Activated naive CD4-positive, alpha-beta T cell treated with anti-CD3 and anti-CD28 coated beads, Interleukin-2, amount 50 U/mL, for 24 hours (primary cell): ENCODE results near the gene CHAF1B.

ENCODE experiments used
- H3K27ac Mint-ChIP-seq: one replicate; pipeline ENCODE4 v1.8.0; 2021; ENCODE audit warnings: mild to moderate bottlenecking, mixed read lengths
- H3K27me3 Mint-ChIP-seq: one replicate; pipeline ENCODE4 v1.8.0; 2021; ENCODE audit warnings: mixed read lengths
- H3K36me3 Mint-ChIP-seq: one replicate; pipeline ENCODE4 v1.8.0; 2021; ENCODE audit warnings: mixed read lengths
- H3K4me1 Mint-ChIP-seq: one replicate; pipeline ENCODE4 v1.8.0; 2021; ENCODE audit warnings: mixed read lengths
- H3K4me3 Mint-ChIP-seq: one replicate; pipeline ENCODE4 v1.8.0; 2021; ENCODE audit warnings: mild to moderate bottlenecking, mixed read lengths
- H3K9me3 Mint-ChIP-seq: one replicate; pipeline ENCODE4 v1.8.0; 2021; ENCODE audit warnings: mixed read lengths

CHAF1B gene

DNA sequence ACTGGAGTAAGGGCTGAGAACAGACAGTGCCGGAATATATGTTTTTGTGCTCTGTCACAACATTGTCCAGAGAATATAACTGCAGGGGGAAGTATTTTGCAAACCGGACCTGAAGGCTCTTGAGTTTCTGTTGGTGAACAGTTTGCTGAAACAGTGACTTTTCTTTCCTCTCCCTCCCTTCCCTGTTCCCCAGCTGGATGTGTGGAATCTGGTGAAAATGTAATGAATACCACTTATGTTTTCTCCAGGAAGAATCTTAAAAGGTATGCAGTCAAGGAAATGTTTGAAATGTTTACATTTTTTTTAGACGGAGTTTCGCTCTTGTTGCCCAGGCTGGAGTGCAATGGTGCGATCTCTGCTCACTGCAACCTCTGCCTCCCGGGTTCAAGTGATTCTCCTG, 23.4 kb downstream of the CHAF1B start:
- H3K9me3 Mint-ChIP-seq, result no peaks in the 10 kb centered on the region
- H3K4me3 Mint-ChIP-seq, result no peak overlapping the region
- no peaks in the 10 kb centered on the region for H3K4me1 Mint-ChIP-seq
- no peak overlapping the region for H3K27ac Mint-ChIP-seq
- H3K36me3 Mint-ChIP-seq, result peaks cover 21% of the 10 kb centered on the region
- no peaks in the 10 kb centered on the region for H3K27me3 Mint-ChIP-seq

- H3K27ac Mint-ChIP-seq, result no peak overlapping the region
- peaks cover 24% of the 10 kb centered on the region for H3K36me3 Mint-ChIP-seq
- no peaks in the 10 kb centered on the region for H3K9me3 Mint-ChIP-seq
- no peaks in the 10 kb centered on the region for H3K4me1 Mint-ChIP-seq
- no peak overlapping the region for H3K4me3 Mint-ChIP-seq
- H3K27me3 Mint-ChIP-seq, result no peaks in the 10 kb centered on the region
These were observed 26.1 kb downstream of the CHAF1B start for GRCh38 chr21:36411301-36411700.

GRCh38 chr21:36412916-36413315, 27.7 kb downstream of the CHAF1B start:
- Mint-ChIP-seq H3K36me3 (peaks cover 22% of the 10 kb centered on the region), H3K4me1 (no peaks in the 10 kb centered on the region), H3K4me3 (no peak overlapping the region), H3K27me3 (no peaks in the 10 kb centered on the region), H3K9me3 (no peaks in the 10 kb centered on the region), H3K27ac (no peak overlapping the region)

- H3K4me1 Mint-ChIP-seq, result no peaks in the 10 kb centered on the region
- no peak overlapping the region for H3K27ac Mint-ChIP-seq
- peaks cover 17% of the 10 kb centered on the region for H3K36me3 Mint-ChIP-seq
- H3K9me3 Mint-ChIP-seq, result no peaks in the 10 kb centered on the region
- no peak overlapping the region for H3K4me3 Mint-ChIP-seq
- H3K27me3 Mint-ChIP-seq, result no peaks in the 10 kb centered on the region
These were observed 30.2 kb downstream of the CHAF1B start for GRCh38 chr21:36415375-36415774.

DNA sequence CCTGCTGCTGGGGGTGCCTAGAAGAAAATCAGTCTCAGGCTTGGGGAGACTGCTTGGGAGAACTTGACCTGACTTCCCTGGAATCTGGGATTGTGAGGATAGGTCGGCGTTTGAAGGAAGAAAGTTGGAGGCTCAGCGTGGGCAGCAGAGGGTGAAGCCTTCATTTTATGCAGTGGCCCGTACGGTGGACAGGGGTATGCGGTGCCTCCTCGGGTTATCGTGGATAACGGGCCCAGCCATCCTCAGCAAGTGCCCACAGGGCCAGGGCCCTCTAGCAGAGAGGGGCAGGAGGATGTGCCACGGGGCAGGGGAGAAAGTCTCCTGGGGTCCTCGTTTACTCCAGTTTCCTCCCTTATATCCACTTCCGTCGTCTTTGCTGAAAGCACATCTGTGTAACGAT, 34.0 kb downstream of the CHAF1B start:
- H3K27me3 Mint-ChIP-seq, result no peaks in the 10 kb centered on the region
- no peak overlapping the region for H3K4me3 Mint-ChIP-seq
- no peaks in the 10 kb centered on the region for H3K4me1 Mint-ChIP-seq
- H3K9me3 Mint-ChIP-seq, result no peaks in the 10 kb centered on the region
- H3K36me3 Mint-ChIP-seq, result peaks cover 8% of the 10 kb centered on the region
- H3K27ac Mint-ChIP-seq, result no peak overlapping the region

- Mint-ChIP-seq H3K9me3 (no peaks in the 10 kb centered on the region), H3K27ac (no peak overlapping the region), H3K4me1 (no peaks in the 10 kb centered on the region), H3K4me3 (no peak overlapping the region), H3K27me3 (no peaks in the 10 kb centered on the region), H3K36me3 (peaks cover 7% of the 10 kb centered on the region)
These were observed 34.8 kb downstream of the CHAF1B start for GRCh38 chr21:36419996-36420395.

DNA sequence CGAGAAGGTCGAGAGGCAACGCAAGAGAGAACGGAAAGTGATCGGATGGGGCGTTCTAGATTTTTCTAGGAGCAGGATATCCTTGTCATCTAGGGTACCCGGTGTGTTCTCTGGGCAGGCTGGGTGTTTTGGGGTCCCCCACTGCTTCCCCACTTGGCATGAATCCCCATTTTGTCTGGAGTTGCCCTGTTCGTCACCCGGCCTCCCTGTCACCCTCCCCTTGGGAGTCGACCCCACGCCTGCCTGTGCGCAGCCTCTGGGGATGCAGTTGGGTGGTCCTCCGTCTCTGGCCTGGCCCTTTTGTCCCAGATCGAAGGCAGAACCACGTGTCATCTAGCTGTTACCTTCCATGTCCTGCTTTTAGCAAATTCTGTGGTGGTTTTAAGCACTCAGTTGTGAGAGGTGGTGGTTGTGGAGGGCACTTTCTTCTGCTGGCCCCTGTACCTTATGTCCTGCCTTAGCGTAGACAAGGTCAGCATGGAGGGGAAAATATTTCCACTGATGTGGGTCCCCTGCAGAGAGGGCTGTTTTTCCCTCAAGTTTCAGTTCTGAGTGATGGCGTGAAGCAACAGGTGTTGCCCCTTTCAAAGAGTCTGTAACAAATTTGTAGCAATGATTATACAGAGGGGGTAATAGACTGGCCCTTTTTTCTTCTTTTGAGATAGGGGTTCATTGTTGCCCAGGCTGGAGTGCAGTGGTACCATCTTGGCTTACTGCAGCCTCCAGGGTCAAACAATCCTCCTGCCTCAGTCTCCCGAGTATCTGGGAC, 35.6 kb downstream of the CHAF1B start:
- no peaks in the 10 kb centered on the region for H3K4me1 Mint-ChIP-seq
- H3K4me3 Mint-ChIP-seq, result no peak overlapping the region

DNA sequence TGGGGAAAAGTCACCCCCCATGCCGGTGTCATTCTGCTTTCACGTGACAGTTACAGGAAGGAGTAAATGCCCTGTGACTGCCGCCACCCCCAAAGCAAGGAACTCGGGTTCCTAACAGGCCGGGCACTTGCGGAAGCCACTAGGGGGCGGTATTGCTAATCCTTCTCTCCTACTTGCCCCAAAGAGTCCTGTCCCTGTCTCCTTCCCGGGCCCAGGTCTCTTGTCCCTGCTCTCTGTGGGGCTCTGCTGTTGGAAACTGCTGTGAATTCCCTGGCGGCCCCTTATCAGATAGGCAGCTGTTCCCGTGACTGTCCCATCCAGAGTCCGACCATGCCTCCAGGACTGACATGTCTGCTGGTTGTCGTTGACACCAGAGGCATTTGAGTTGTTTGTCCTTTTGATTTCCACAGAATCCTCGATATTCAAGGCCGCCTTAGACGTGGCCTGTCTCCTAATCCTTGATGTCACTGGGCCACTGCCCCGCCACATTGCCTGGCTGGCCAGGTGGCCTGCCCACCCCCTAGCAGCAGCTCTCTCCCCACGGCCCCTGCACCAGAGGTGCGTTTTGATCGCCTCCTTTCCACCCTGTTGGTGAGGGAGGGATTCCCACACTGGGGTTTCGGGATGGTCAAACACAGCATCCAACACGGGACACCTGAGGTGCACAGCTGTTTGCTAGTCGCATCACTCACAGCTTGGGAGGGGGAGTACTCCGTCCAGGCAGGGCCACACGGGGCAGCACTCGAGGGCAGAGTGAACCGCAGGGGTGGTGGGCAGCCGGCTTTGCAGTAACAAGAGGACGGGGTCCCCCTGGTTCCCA, 37.3 kb downstream of the CHAF1B start:
- H3K4me3 Mint-ChIP-seq, result no peak overlapping the region

More for the DNA sequence above, 35.6 kb downstream of the CHAF1B start:
- Mint-ChIP-seq H3K27ac (peak overlapping the region; percentile 35), H3K36me3 (peaks cover 7% of the 10 kb centered on the region), H3K9me3 (no peaks in the 10 kb centered on the region), H3K27me3 (no peaks in the 10 kb centered on the region)

GRCh38 chr21:36423771-36424433, 38.7 kb downstream of the CHAF1B start:
- Mint-ChIP-seq H3K27ac (no peak overlapping the region), H3K9me3 (no peaks in the 10 kb centered on the region), H3K4me3 (no peak overlapping the region), H3K36me3 (peaks cover 2% of the 10 kb centered on the region), H3K27me3 (no peaks in the 10 kb centered on the region), H3K4me1 (no peaks in the 10 kb centered on the region)

More for the DNA sequence above, 37.3 kb downstream of the CHAF1B start:
- H3K27ac Mint-ChIP-seq, result no peak overlapping the region
- no peaks in the 10 kb centered on the region for H3K27me3 Mint-ChIP-seq
- H3K36me3 Mint-ChIP-seq, result peaks cover 2% of the 10 kb centered on the region
- no peaks in the 10 kb centered on the region for H3K4me1 Mint-ChIP-seq
- no peaks in the 10 kb centered on the region for H3K9me3 Mint-ChIP-seq

DNA sequence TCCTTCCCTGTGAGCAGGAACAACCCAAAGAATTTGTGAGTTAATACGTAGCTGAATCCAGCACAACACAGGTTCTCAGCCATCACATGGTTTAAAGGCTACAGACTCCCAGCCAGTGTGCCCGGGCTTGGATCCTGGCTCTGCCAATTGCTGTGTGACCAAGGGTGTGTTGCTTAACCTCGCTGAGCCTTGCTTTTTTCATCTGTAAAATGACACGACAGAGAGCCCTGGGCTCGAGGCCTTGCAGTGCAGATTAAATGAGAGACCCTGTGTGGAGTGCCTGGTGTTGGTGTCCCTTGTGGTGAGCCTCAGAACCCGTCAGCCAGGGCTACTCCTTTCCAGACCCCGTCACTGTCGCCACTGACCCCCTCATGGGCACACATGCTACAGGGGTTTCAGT, 39.4 kb downstream of the CHAF1B start:
- no peak overlapping the region for H3K27ac Mint-ChIP-seq
- peaks cover 2% of the 10 kb centered on the region for H3K36me3 Mint-ChIP-seq
- no peaks in the 10 kb centered on the region for H3K9me3 Mint-ChIP-seq
- no peaks in the 10 kb centered on the region for H3K4me1 Mint-ChIP-seq
- no peaks in the 10 kb centered on the region for H3K27me3 Mint-ChIP-seq
- H3K4me3 Mint-ChIP-seq, result no peak overlapping the region

- Mint-ChIP-seq H3K9me3 (no peaks in the 10 kb centered on the region), H3K27ac (no peak overlapping the region), H3K27me3 (peaks cover 1% of the 10 kb centered on the region), H3K4me1 (peaks cover 6% of the 10 kb centered on the region), H3K4me3 (no peak overlapping the region), H3K36me3 (peaks cover 1% of the 10 kb centered on the region)
These were observed 40.1 kb downstream of the CHAF1B start for GRCh38 chr21:36425286-36425685.

- no peak overlapping the region for H3K27ac Mint-ChIP-seq
- peaks cover 7% of the 10 kb centered on the region for H3K27me3 Mint-ChIP-seq
- H3K36me3 Mint-ChIP-seq, result no peaks in the 10 kb centered on the region
- peaks cover 11% of the 10 kb centered on the region for H3K4me1 Mint-ChIP-seq
- no peak overlapping the region for H3K4me3 Mint-ChIP-seq
- no peaks in the 10 kb centered on the region for H3K9me3 Mint-ChIP-seq
These were observed 42.3 kb downstream of the CHAF1B start for GRCh38 chr21:36427502-36427901.

- H3K4me1 Mint-ChIP-seq, result peaks cover 11% of the 10 kb centered on the region
- H3K9me3 Mint-ChIP-seq, result no peaks in the 10 kb centered on the region
- H3K4me3 Mint-ChIP-seq, result no peak overlapping the region
- peaks cover 7% of the 10 kb centered on the region for H3K27me3 Mint-ChIP-seq
- peaks cover 2% of the 10 kb centered on the region for H3K36me3 Mint-ChIP-seq
- no peak overlapping the region for H3K27ac Mint-ChIP-seq
These were observed 43.7 kb downstream of the CHAF1B start for GRCh38 chr21:36428761-36429432.

- H3K27ac Mint-ChIP-seq, result peak overlapping the region; percentile 82
- H3K4me3 Mint-ChIP-seq, result peak overlapping the region; percentile 81
These were observed 44.9 kb downstream of the CHAF1B start for GRCh38 chr21:36429947-36430546.

DNA sequence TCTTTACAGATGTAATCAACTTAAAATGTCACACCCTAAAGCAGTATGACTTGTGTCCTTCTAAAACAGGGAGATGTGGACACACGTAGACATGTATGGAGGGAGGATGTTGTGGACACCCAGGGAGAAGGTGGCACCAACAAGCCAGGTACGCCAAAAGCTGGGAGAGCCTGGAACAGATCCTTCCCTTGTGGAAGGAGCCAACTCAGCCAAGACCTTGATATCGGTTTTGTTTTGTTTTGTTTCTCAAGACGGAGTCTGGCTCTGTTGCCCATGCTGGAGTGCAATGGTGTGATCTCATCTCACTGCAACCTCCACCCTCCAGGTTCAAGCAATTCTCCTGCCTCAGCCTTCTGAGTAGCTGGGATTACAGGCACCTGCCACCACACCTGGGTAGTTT, 45.6 kb downstream of the CHAF1B start:
- Mint-ChIP-seq H3K4me1 (peaks cover 11% of the 10 kb centered on the region), H3K4me3 (no peak overlapping the region), H3K27ac (no peak overlapping the region), H3K9me3 (no peaks in the 10 kb centered on the region), H3K36me3 (peaks cover 2% of the 10 kb centered on the region), H3K27me3 (peaks cover 11% of the 10 kb centered on the region)

More at GRCh38 chr21:36429947-36430546, 44.9 kb downstream of the CHAF1B start:
- peaks cover 11% of the 10 kb centered on the region for H3K27me3 Mint-ChIP-seq
- H3K36me3 Mint-ChIP-seq, result peaks cover 2% of the 10 kb centered on the region
- H3K9me3 Mint-ChIP-seq, result no peaks in the 10 kb centered on the region
- peaks cover 11% of the 10 kb centered on the region for H3K4me1 Mint-ChIP-seq
